KBM-7 (cell line): ENCODE measurements around the gene MYOZ2.
"Not testable (repeated sequence)": the region's sequence is repeated elsewhere in the genome, so short reads cannot be mapped to it uniquely, and the experiment has no call there.

Experiments
- DNase-seq: peaks from one replicate; pipeline ENCODE4 v3.0.0-alpha.2; 2015
- in situ Hi-C: fragments of 300-500 bp; cut with MboI; formaldehyde crosslinking; loops from 2 replicates; pipeline ENCODE4 v1.14.3; 2020; ENCODE audit warnings: low sequenced_read_pairs, low pct_unique_long_range_greater_than_20kb, mixed read lengths

MYOZ2 gene

GRCh38 chr4:119124352-119124751 is 11.3 kb upstream of the MYOZ2 start:
- DNase-seq: peak; percentile 85
- in situ Hi-C loops: no loop called here

GRCh38 chr4:119125931-119126330 is 9.7 kb upstream of the MYOZ2 start:
- in situ Hi-C loops: no loop called here

GRCh38 chr4:119128148-119128547 is 7.5 kb upstream of the MYOZ2 start:
- in situ Hi-C loops: no loop called here
- no peak for DNase-seq

More at GRCh38 chr4:119125931-119126330, 9.7 kb upstream of the MYOZ2 start:
- no peak for DNase-seq

- in situ Hi-C loops: no loop called here
- no peak for DNase-seq
Observed at GRCh38 chr4:119130365-119131065, 5.1 kb upstream of the MYOZ2 start.

- in situ Hi-C loops: no loop called here
- no peak for DNase-seq
Observed at GRCh38 chr4:119131164-119131563, 4.5 kb upstream of the MYOZ2 start.

- in situ Hi-C loops: no loop called here
- DNase-seq: no peak
Observed at GRCh38 chr4:119132306-119132705, 3.3 kb upstream of the MYOZ2 start.

- DNase-seq: no peak
- in situ Hi-C loops: no loop called here
Observed at GRCh38 chr4:119136546-119136945, 914 bp downstream of the MYOZ2 start.

GRCh38 chr4:119138046-119138445 is 2.4 kb downstream of the MYOZ2 start:
- no peak for DNase-seq
- in situ Hi-C loops: no loop called here

GRCh38 chr4:119139311-119139710 is 3.7 kb downstream of the MYOZ2 start:
- in situ Hi-C loops: no loop called here
- no peak for DNase-seq

GRCh38 chr4:119139822-119140252 is 4.2 kb downstream of the MYOZ2 start:
- in situ Hi-C loops: no loop called here
- peak; percentile 74 for DNase-seq

GRCh38 chr4:119141283-119141682 is 5.7 kb downstream of the MYOZ2 start:
- in situ Hi-C loops, DNase-seq: not testable (repeated sequence)

- no peak for DNase-seq
- in situ Hi-C loops: no loop called here
Observed at GRCh38 chr4:119142833-119143232, 7.2 kb downstream of the MYOZ2 start.

- in situ Hi-C loops: not testable (repeated sequence)
Observed at GRCh38 chr4:119143341-119143740, 7.7 kb downstream of the MYOZ2 start.

GRCh38 chr4:119149110-119149509 is 13.5 kb downstream of the MYOZ2 start:
- DNase-seq: no peak
- in situ Hi-C loops: no loop called here

More at GRCh38 chr4:119143341-119143740, 7.7 kb downstream of the MYOZ2 start:
- not testable (repeated sequence) for DNase-seq

- no peak for DNase-seq
- in situ Hi-C loops: no loop called here
Observed at GRCh38 chr4:119151161-119151560, 15.5 kb downstream of the MYOZ2 start.

GRCh38 chr4:119152741-119153140 is 17.1 kb downstream of the MYOZ2 start:
- DNase-seq: no peak
- in situ Hi-C loops: no loop called here

GRCh38 chr4:119162174-119162573 is 26.5 kb downstream of the MYOZ2 start:
- in situ Hi-C loops: no loop called here
- DNase-seq: no peak

GRCh38 chr4:119165767-119166166 is 30.1 kb downstream of the MYOZ2 start:
- in situ Hi-C loops: no loop called here
- no peak for DNase-seq

GRCh38 chr4:119170195-119170594 is 34.6 kb downstream of the MYOZ2 start:
- DNase-seq: no peak
- in situ Hi-C loops: no loop called here

GRCh38 chr4:119172223-119172622 is 36.6 kb downstream of the MYOZ2 start:
- in situ Hi-C loops: no loop called here
- no peak for DNase-seq

- in situ Hi-C loops, DNase-seq: not testable (repeated sequence)
Observed at GRCh38 chr4:119173729-119174361, 38.2 kb downstream of the MYOZ2 start.
